ENCODE measurements around the gene AZGP1. TPM values are rescaled to one million over a fixed set of nuclear protein-coding genes. Genes with fewer than 3 reads are reported as not detected.

The AZGP1 gene
- total RNA-seq, 1 experiment from 2014 or later = not detected

DNA sequence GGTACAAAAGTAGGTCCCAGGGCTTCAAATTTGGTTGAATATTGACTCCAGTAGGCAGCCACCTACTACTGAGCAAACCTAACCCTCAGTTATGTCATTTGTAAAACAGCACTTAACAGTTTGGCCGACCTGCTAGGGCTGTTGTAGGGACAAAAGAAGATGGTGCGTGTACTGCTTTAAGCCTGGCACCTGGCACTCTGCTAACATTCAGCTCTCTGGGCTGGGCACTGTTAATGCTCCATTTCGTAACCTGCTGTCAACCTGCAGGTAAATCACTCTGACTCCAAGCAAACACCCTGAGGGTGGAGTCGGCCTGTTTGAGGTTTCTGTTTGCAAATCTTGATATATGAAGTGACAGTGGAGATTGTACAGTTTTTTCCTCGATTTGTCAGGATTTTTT lies 46.8 kb upstream of the AZGP1 start:
- TF ChIP-seq, protein P1, sequence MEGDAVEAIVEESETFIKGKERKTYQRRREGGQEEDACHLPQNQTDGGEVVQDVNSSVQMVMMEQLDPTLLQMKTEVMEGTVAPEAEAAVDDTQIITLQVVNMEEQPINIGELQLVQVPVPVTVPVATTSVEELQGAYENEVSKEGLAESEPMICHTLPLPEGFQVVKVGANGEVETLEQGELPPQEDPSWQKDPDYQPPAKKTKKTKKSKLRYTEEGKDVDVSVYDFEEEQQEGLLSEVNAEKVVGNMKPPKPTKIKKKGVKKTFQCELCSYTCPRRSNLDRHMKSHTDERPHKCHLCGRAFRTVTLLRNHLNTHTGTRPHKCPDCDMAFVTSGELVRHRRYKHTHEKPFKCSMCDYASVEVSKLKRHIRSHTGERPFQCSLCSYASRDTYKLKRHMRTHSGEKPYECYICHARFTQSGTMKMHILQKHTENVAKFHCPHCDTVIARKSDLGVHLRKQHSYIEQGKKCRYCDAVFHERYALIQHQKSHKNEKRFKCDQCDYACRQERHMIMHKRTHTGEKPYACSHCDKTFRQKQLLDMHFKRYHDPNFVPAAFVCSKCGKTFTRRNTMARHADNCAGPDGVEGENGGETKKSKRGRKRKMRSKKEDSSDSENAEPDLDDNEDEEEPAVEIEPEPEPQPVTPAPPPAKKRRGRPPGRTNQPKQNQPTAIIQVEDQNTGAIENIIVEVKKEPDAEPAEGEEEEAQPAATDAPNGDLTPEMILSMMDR (conservative IDR thresholded peaks at IDR 0.05; ENCODE audit: low read depth, low read length) = no peak
- TF ChIP-seq EZH2 (IDR thresholded peaks at IDR 0.05; ENCODE audit: borderline replicate concordance, low read depth, low read length, poor library complexity, severe bottlenecking) = no peak
- Histone ChIP-seq H3K4me1 (ENCODE audit: insufficient read depth, low read length, poor library complexity, severe bottlenecking) (no peaks in the 10 kb centered on the region), H3K27ac (ENCODE audit: low read depth, low read length, poor library complexity, severe bottlenecking) (no peak overlapping the region), H3K4me3 (ENCODE audit: low read depth, low read length, poor library complexity, severe bottlenecking) (no peak overlapping the region), H3K9me3 (ENCODE audit: low read depth, low read length, poor library complexity, severe bottlenecking) (no peaks in the 10 kb centered on the region), H3K27me3 (replicated peaks; ENCODE audit: insufficient read depth, low read depth, low read length, poor library complexity) (no peaks in the 10 kb centered on the region), H3K36me3 (ENCODE audit: insufficient read depth, low read length, poor library complexity, severe bottlenecking) (peaks cover 42% of the 10 kb centered on the region)
- POLR2A ChIA-PET (ENCODE audit: low non-redundant PET) = no interaction called here
- no peak for DNase-seq (ENCODE audit: low spot score)
- intact Hi-C loops (cut with micrococcal nuclease; ENCODE audit: unreplicated experiment) = no loop called here
- no TSS peak for BruUV-seq (replicated peaks)
- CTCF ChIA-PET = no interaction called here

- intact Hi-C loops (cut with micrococcal nuclease; ENCODE audit: unreplicated experiment) = no loop called here
- POLR2A ChIA-PET (ENCODE audit: low non-redundant PET) = no interaction called here
- no peaks in the 10 kb centered on the region for H3K9me3 ChIP-seq (ENCODE audit: low read depth, low read length, poor library complexity, severe bottlenecking)
- BruUV-seq (replicated peaks) = no TSS peak
- no peak overlapping the region for H3K4me3 ChIP-seq (ENCODE audit: low read depth, low read length, poor library complexity, severe bottlenecking)
- CTCF ChIA-PET = no interaction called here
- DNase-seq (ENCODE audit: low spot score) = no peak
- no peaks in the 10 kb centered on the region for H3K27me3 ChIP-seq (replicated peaks; ENCODE audit: insufficient read depth, low read depth, low read length, poor library complexity)
- peaks cover 38% of the 10 kb centered on the region for H3K36me3 ChIP-seq (ENCODE audit: insufficient read depth, low read length, poor library complexity, severe bottlenecking)
- no peak for TF ChIP-seq EZH2 (IDR thresholded peaks at IDR 0.05; ENCODE audit: borderline replicate concordance, low read depth, low read length, poor library complexity, severe bottlenecking)
- TF ChIP-seq, protein P1 (conservative IDR thresholded peaks at IDR 0.05; ENCODE audit: low read depth, low read length) = no peak
- H3K4me1 ChIP-seq (ENCODE audit: insufficient read depth, low read length, poor library complexity, severe bottlenecking) = peaks cover 6% of the 10 kb centered on the region
- no peak overlapping the region for H3K27ac ChIP-seq (ENCODE audit: low read depth, low read length, poor library complexity, severe bottlenecking)
Measured at GRCh38 chr7:100021297-100021696, 45.5 kb upstream of the AZGP1 start.

DNA sequence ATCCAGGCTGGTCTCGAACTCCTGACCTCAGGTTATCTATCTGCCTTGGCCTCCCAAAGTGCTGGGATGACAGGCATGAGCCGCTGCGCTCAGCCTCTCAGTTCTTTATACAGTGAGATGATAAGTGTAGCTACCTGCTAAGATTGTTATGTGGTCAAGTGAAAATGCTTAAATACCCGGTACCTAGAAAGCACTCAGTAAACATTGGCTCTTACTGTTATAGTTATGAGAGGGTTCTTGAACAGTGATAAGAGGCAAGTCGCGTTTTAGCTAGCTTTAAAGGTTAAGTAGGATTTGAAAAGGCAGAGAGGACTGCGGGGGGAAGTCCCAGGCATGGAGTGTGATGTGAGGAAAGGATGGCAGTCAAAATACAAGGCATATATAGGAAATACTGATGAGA lies 44.1 kb upstream of the AZGP1 start:
- ChIA-PET POLR2A (ENCODE audit: low non-redundant PET) (interaction anchor here (0.6 kb wide), 1 partner anchor 38 kb away, joined by 3 read pairs; no protein-coding TSS in a partner anchor), CTCF (no interaction called here)
- no peak for DNase-seq (ENCODE audit: low spot score)
- intact Hi-C loops (cut with micrococcal nuclease; ENCODE audit: unreplicated experiment) = no loop called here
- Histone ChIP-seq H3K9me3 (ENCODE audit: low read depth, low read length, poor library complexity, severe bottlenecking) (no peaks in the 10 kb centered on the region), H3K4me3 (ENCODE audit: low read depth, low read length, poor library complexity, severe bottlenecking) (no peak overlapping the region), H3K27me3 (replicated peaks; ENCODE audit: insufficient read depth, low read depth, low read length, poor library complexity) (no peaks in the 10 kb centered on the region), H3K36me3 (ENCODE audit: insufficient read depth, low read length, poor library complexity, severe bottlenecking) (peaks cover 25% of the 10 kb centered on the region), H3K27ac (ENCODE audit: low read depth, low read length, poor library complexity, severe bottlenecking) (no peak overlapping the region), H3K4me1 (ENCODE audit: insufficient read depth, low read length, poor library complexity, severe bottlenecking) (peaks cover 10% of the 10 kb centered on the region)
- TF ChIP-seq EZH2 (IDR thresholded peaks at IDR 0.05; ENCODE audit: borderline replicate concordance, low read depth, low read length, poor library complexity, severe bottlenecking) = no peak
- TF ChIP-seq, protein P1 (conservative IDR thresholded peaks at IDR 0.05; ENCODE audit: low read depth, low read length) = no peak
- BruUV-seq (replicated peaks) = no TSS peak

Measured in A673 (cell line).